H9 (cell line): ENCODE measurements around the gene VEGFA. TPM values are rescaled to one million over a fixed set of nuclear protein-coding genes. Genes with fewer than 3 reads are reported as not detected.

Experiments
- DNase-seq: peaks from one replicate; pipeline ENCODE4 v3.0.0-alpha.2; 2017
- H2AFZ ChIP-seq: one replicate; pipeline ENCODE4 v1.6.1; 2013; ENCODE audit warnings: mild to moderate bottlenecking, low read length, control low read depth, moderate library complexity
- H2AK5ac ChIP-seq: 2 replicates; pipeline ENCODE4 v1.6.1; 2013; ENCODE audit warnings: low read length, control low read depth, mixed read lengths; ENCODE audit not compliant: insufficient read length
- H2BK120ac ChIP-seq: one replicate; pipeline ENCODE4 v1.6.1; 2013; ENCODE audit warnings: low read depth, mild to moderate bottlenecking, low read length, control low read depth, inconsistent platforms; ENCODE audit not compliant: poor library complexity, severe bottlenecking
- H2BK12ac ChIP-seq: 2 replicates; pipeline ENCODE4 v1.6.1; 2013; ENCODE audit warnings: low read length, control low read depth, mixed read lengths, low read depth; ENCODE audit not compliant: insufficient read length
- H2BK15ac ChIP-seq: 2 replicates; pipeline ENCODE4 v1.6.1; 2013; ENCODE audit warnings: low read depth, low read length, control low read depth
- H2BK20ac ChIP-seq: one replicate; pipeline ENCODE4 v1.6.1; 2013; ENCODE audit warnings: low read depth, mild to moderate bottlenecking, low read length, control low read depth, inconsistent platforms; ENCODE audit not compliant: poor library complexity, severe bottlenecking
- H2BK5ac ChIP-seq: 2 replicates; pipeline ENCODE4 v1.6.1; 2013; ENCODE audit warnings: low read length, control low read depth, mixed read lengths; ENCODE audit not compliant: insufficient read length
- H3K14ac ChIP-seq: 2 replicates; pipeline ENCODE4 v1.6.1; 2013; ENCODE audit warnings: low read length, control low read depth; ENCODE audit not compliant: insufficient read depth
- H3K18ac ChIP-seq: 2 replicates; pipeline ENCODE4 v1.6.1; 2013; ENCODE audit warnings: low read depth, mild to moderate bottlenecking, mixed read lengths, low read length, control low read depth; ENCODE audit not compliant: insufficient read length
- H3K23ac ChIP-seq: 2 replicates; pipeline ENCODE4 v1.6.1; 2013; ENCODE audit warnings: low read length, control low read depth, mixed read lengths, low read depth; ENCODE audit not compliant: insufficient read length
- H3K23me2 ChIP-seq: 2 replicates; pipeline ENCODE4 v1.6.1; 2013; ENCODE audit warnings: low read depth, mild to moderate bottlenecking, mixed read lengths, low read length, control low read depth; ENCODE audit not compliant: insufficient read length, poor library complexity, severe bottlenecking
- H3K27ac ChIP-seq: 2 replicates; pipeline ENCODE4 v1.5.1; 2013; ENCODE audit warnings: low read length, control low read depth, mixed read lengths, low read depth; ENCODE audit not compliant: insufficient read length
- H3K27me3 ChIP-seq: 2 replicates; pipeline ENCODE4 v1.6.1; 2013; ENCODE audit warnings: low read length, control low read depth, inconsistent platforms; ENCODE audit not compliant: insufficient read depth
- H3K4ac ChIP-seq: 2 replicates; pipeline ENCODE4 v1.6.1; 2013; ENCODE audit warnings: low read depth, mild to moderate bottlenecking, control low read depth, inconsistent platforms, low read length, moderate library complexity
- H3K4me1 ChIP-seq: 2 replicates; pipeline ENCODE4 v1.6.1; 2013; ENCODE audit warnings: low read length, control low read depth, inconsistent platforms; ENCODE audit not compliant: insufficient read depth
- H3K4me2 ChIP-seq: 2 replicates; pipeline ENCODE4 v1.6.1; 2013; ENCODE audit warnings: low read length, control low read depth, mixed read lengths; ENCODE audit not compliant: insufficient read length, insufficient read depth
- H3K56ac ChIP-seq: 2 replicates; pipeline ENCODE4 v1.6.1; 2013; ENCODE audit warnings: low read depth, mild to moderate bottlenecking, mixed read lengths, low read length, control low read depth; ENCODE audit not compliant: insufficient read length
- H3K79me1 ChIP-seq: 2 replicates; pipeline ENCODE4 v1.6.1; 2013; ENCODE audit warnings: low read depth, mild to moderate bottlenecking, moderate library complexity, low read length, control low read depth, inconsistent platforms; ENCODE audit not compliant: insufficient read depth, poor library complexity, severe bottlenecking
- H3K79me2 ChIP-seq: 2 replicates; pipeline ENCODE4 v1.6.1; 2013; ENCODE audit warnings: low read length, control low read depth, inconsistent platforms; ENCODE audit not compliant: insufficient read depth
- H3K9ac ChIP-seq: 2 replicates; pipeline ENCODE4 v1.6.1; 2013; ENCODE audit warnings: low read length, control low read depth, mixed read lengths; ENCODE audit not compliant: insufficient read length; ENCODE audit errors: extremely low read depth
- H3K9me3 ChIP-seq: one replicate; pipeline ENCODE4 v1.6.1; 2013; ENCODE audit warnings: low read depth, low read length, inconsistent platforms; ENCODE audit not compliant: control insufficient read depth
- H3T11ph ChIP-seq: one replicate; pipeline ENCODE4 v1.6.1; 2013; ENCODE audit warnings: mild to moderate bottlenecking, low read length, control low read depth, inconsistent platforms
- H4K20me1 ChIP-seq: one replicate; pipeline ENCODE4 v1.6.1; 2013; ENCODE audit not compliant: control insufficient read depth, insufficient read length, insufficient read depth
- H4K5ac ChIP-seq: 2 replicates; pipeline ENCODE4 v1.6.1; 2013; ENCODE audit warnings: low read depth, mild to moderate bottlenecking, mixed read lengths, low read length, control low read depth; ENCODE audit not compliant: insufficient read length
- H4K8ac ChIP-seq: replicated peaks from 2 replicates; pipeline ENCODE4 v1.6.1; 2013; ENCODE audit warnings: low read length, control low read depth, mixed read lengths, low read depth; ENCODE audit not compliant: insufficient read length
- H4K91ac ChIP-seq: 2 replicates; pipeline ENCODE4 v1.6.1; 2013; ENCODE audit warnings: low read depth, mild to moderate bottlenecking, moderate library complexity, mixed read lengths, low read length, control low read depth; ENCODE audit not compliant: insufficient read length
- H3K27ac Mint-ChIP-seq, 3 experiments: 2 replicates in 2 of 3; 3 replicates in 1 of 3; pipeline ENCODE4 v1.8.0; 2020 to 2021; ENCODE audit warnings: mixed read lengths in 3 of 3, mild to moderate bottlenecking in 1 of 3, moderate library complexity in 1 of 3
- H3K27me3 Mint-ChIP-seq: 2 replicates; pipeline ENCODE4 v1.8.0; 2021; ENCODE audit warnings: low read depth, mild to moderate bottlenecking, moderate library complexity, mixed read lengths
- H3K36me3 Mint-ChIP-seq, 3 experiments: 2 replicates in 2 of 3; 3 replicates in 1 of 3; pipeline ENCODE4 v1.8.0; 2020 to 2021; ENCODE audit warnings: low read depth in 3 of 3, mixed read lengths in 3 of 3; ENCODE audit not compliant: insufficient read depth in 1 of 3
- H3K4me1 Mint-ChIP-seq, 2 experiments: 2 replicates each; pipeline ENCODE4 v1.8.0; 2020; ENCODE audit warnings: mixed read lengths in 2 of 2
- H3K4me3 Mint-ChIP-seq, 2 experiments: 2 replicates in 1 of 2; 3 replicates in 1 of 2; pipeline ENCODE4 v1.8.0; 2020 to 2021; ENCODE audit warnings: mild to moderate bottlenecking in 2 of 2, mixed read lengths in 2 of 2, moderate library complexity in 1 of 2
- H3K9me3 Mint-ChIP-seq, 2 experiments: 2 replicates in 1 of 2; 3 replicates in 1 of 2; pipeline ENCODE4 v1.8.0; 2020; ENCODE audit warnings: mild to moderate bottlenecking in 2 of 2, mixed read lengths in 2 of 2, moderate library complexity in 1 of 2
- CTCF ChIP-seq: fragments of 200-600 bp; sonication (generic); conservative IDR thresholded peaks from 3 replicates; pipeline ENCODE4 v1.8.0; 2021; ENCODE audit warnings: antibody characterized with exemption, mild to moderate bottlenecking
- WGBS: extraction: QIAGEN DNeasy Blood & Tissue Kit; methylation state at CpG from one replicate; pipeline ENCODE4 v1.1.7; 2013; ENCODE audit warnings: missing lambda C conversion rate, low lambda C conversion rate, mixed read lengths; ENCODE audit not compliant: insufficient read length; ENCODE audit errors: extremely low coverage; 5-methylcytosine and 5-hydroxymethylcytosine counted together
- total RNA-seq: library from RNA; stranded (reverse); gene quantifications from 2 replicates; pipeline ENCODE4 v1.2.1, GENCODE V29; 2021

Gene VEGFA
- total RNA-seq, 1 experiment from 2014 or later: 47.9 TPM

- no CpG with 5 or more reads among the region's 1 CpG for WGBS
- no peak overlapping the region for H4K8ac ChIP-seq
- no peaks in the 10 kb centered on the region for H3K9me3 Mint-ChIP-seq
These were observed 44.1 kb downstream of the VEGFA start for GRCh38 chr6:43814111-43814510.

More at GRCh38 chr6:43814111-43814510, 44.1 kb downstream of the VEGFA start:
- H3K23ac ChIP-seq: no peak overlapping the region
- H3K9me3 ChIP-seq: no peaks in the 10 kb centered on the region
- no peaks in the 10 kb centered on the region for H3K79me2 ChIP-seq
- H2BK5ac ChIP-seq: no peak overlapping the region
- no peak for TF ChIP-seq CTCF
- no peak overlapping the region for H3K56ac ChIP-seq
- H3K23me2 ChIP-seq: no peaks in the 10 kb centered on the region
- H4K91ac ChIP-seq: no peak overlapping the region
- no peak overlapping the region for H2BK12ac ChIP-seq
- H3K4ac ChIP-seq: no peak overlapping the region
- no peak overlapping the region for H3K18ac ChIP-seq
- no peaks in the 10 kb centered on the region for H4K20me1 ChIP-seq
- H3K27me3 Mint-ChIP-seq: no peaks in the 10 kb centered on the region; the same call in 1 of the 2 replicates
- no peak overlapping the region for H2BK15ac ChIP-seq
- DNase-seq: no peak
- H3K27me3 ChIP-seq: no peaks in the 10 kb centered on the region
- H3K27ac ChIP-seq: no peak overlapping the region
- peaks cover 5% of the 10 kb centered on the region in 2 experiments for H3K4me1 Mint-ChIP-seq
- no peak overlapping the region for H2BK120ac ChIP-seq
- H2AK5ac ChIP-seq: no peak overlapping the region
- H4K5ac ChIP-seq: no peak overlapping the region
- no peak overlapping the region for H3T11ph ChIP-seq
- no peak overlapping the region for H3K4me2 ChIP-seq
- H2BK20ac ChIP-seq: no peak overlapping the region
- H2AFZ ChIP-seq: no peak overlapping the region
- H3K14ac ChIP-seq: no peak overlapping the region
- no peaks in the 10 kb centered on the region for H3K79me1 ChIP-seq
- no peak overlapping the region for H3K4me3 Mint-ChIP-seq
- H3K9ac ChIP-seq: no peak overlapping the region
- no peak overlapping the region for H3K27ac Mint-ChIP-seq
- H3K4me1 ChIP-seq: no peaks in the 10 kb centered on the region
- H3K36me3 Mint-ChIP-seq: no peaks in the 10 kb centered on the region
